MM.1S (cell line): ENCODE measurements around the gene PDSS2.
A peak's percentile ranks its signal among the peaks of the same experiment; 100 is the strongest.

Source experiments
- CTCF ChIP-seq: fragments of 300-600 bp; sonication (generic); IDR thresholded peaks from 2 replicates; pipeline ENCODE4 v1.5.1; 2016; ENCODE audit warnings: antibody characterized with exemption, low read length, mixed read lengths
- EZH2 ChIP-seq: fragments of 300-600 bp; sonication (generic); optimal IDR thresholded peaks from 2 replicates; pipeline ENCODE3; 2017; ENCODE audit warnings: low read depth, mild to moderate bottlenecking, antibody characterized with exemption, low read length, mixed read lengths
- EZH2phosphoT487 ChIP-seq: fragments of 300-600 bp; sonication (generic); IDR thresholded peaks from 2 replicates; pipeline ENCODE4 v1.6.1; 2018; ENCODE audit warnings: antibody characterized with exemption, low read length

- TF ChIP-seq EZH2 = no peak
- 0 out of 2 replicates have a peak, but pooled peaks have one; percentile 8 for TF ChIP-seq CTCF
- TF ChIP-seq EZH2phosphoT487 = no peak
These were observed 280.4 kb downstream of the PDSS2 start for GRCh38 chr6:107179004-107179403.
